Naive B cell (primary cell): ENCODE results near the gene HLA-DQB1. TPM values are rescaled to one million over a fixed set of nuclear protein-coding genes. Genes with fewer than 3 reads are reported as not detected.
A peak's percentile ranks its signal among the peaks of the same experiment; 100 is the strongest.
"Not testable (repeated sequence)": the region's sequence is repeated elsewhere in the genome, so short reads cannot be mapped to it uniquely, and the experiment has no call there.

ENCODE experiments used
- ATAC-seq, 2 donors: fragments of 150-1000 bp; cut with Tn5 transposase; 2 replicates each; pipeline ENCODE4 v1.10.0; 2021; ENCODE audit warnings: low read depth in 2 of 2, mild to moderate bottlenecking in 2 of 2, moderate library complexity in 2 of 2
- DNase-seq: peaks from one replicate; pipeline ENCODE4 v3.0.0; 2022
- H3K27ac Mint-ChIP-seq, 6 donors: one replicate each; pipeline ENCODE4 v1.8.0; 2020 to 2022; ENCODE audit warnings: mild to moderate bottlenecking in 6 of 6, mixed read lengths in 6 of 6, moderate library complexity in 5 of 6, inconsistent platforms in 2 of 6
- H3K27me3 Mint-ChIP-seq, 3 donors: one replicate each; pipeline ENCODE4 v1.8.0; 2021 to 2022; ENCODE audit warnings: mixed read lengths in 3 of 3, mild to moderate bottlenecking in 1 of 3
- H3K36me3 Mint-ChIP-seq, 2 donors: one replicate each; pipeline ENCODE4 v1.8.0; 2020 to 2022; ENCODE audit warnings: mixed read lengths in 2 of 2, inconsistent platforms in 1 of 2, mild to moderate bottlenecking in 1 of 2
- H3K4me1 Mint-ChIP-seq, 3 donors: one replicate each; pipeline ENCODE4 v1.8.0; 2020 to 2022; ENCODE audit warnings: mixed read lengths in 3 of 3, inconsistent platforms in 1 of 3, mild to moderate bottlenecking in 1 of 3, moderate library complexity in 1 of 3
- H3K4me3 Mint-ChIP-seq, 8 donors: one replicate each; pipeline ENCODE4 v1.8.0; 2020 to 2022; ENCODE audit warnings: mild to moderate bottlenecking in 8 of 8, mixed read lengths in 8 of 8, moderate library complexity in 8 of 8, inconsistent platforms in 2 of 8
- H3K9me3 Mint-ChIP-seq, 7 donors: one replicate each; pipeline ENCODE4 v1.8.0; 2020 to 2022; ENCODE audit warnings: mixed read lengths in 7 of 7, mild to moderate bottlenecking in 5 of 7, inconsistent platforms in 2 of 7, moderate library complexity in 1 of 7
- polyA plus RNA-seq, 6 donors: library from polyadenylated mRNA; unstranded; fragments of 300-500 nt; fragmentation: Illumina TruSeq; gene quantifications; one replicate each; pipeline ENCODE4 v1.2.3, GENCODE V29; 2021; ENCODE audit warnings: low read depth in 6 of 6

The HLA-DQB1 gene
- polyA plus RNA-seq, 6 donors from 2014 or later = 140 to 2,258 (median 1,433) TPM

DNA sequence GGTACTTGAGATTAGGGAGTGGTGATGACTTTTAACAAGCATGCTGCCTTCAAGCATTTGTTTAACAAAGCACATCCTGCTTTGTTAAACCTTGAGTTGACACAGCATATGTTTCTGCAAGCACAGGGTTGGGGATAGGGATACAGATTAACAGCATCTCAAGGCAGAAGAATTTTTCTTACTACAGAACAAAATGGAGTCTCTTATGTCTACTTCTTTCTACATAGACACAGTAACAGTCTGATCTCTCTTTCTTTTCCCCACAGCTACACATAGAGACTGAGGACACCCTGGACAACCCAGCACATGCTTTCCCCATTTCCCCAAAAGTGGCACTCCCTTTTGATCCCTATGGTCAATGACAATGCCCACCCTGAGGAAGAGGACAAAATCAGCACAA is 8.6 kb downstream of the HLA-DQB1 start:
- peak; percentile 1 to 3 for ATAC-seq
- not testable (repeated sequence) for H3K27me3 Mint-ChIP-seq, DNase-seq
- Mint-ChIP-seq H3K27ac (peak overlapping the region in 5 of 6 donors; percentile 92 to 100 (median 97)), H3K36me3 (peaks cover 40 to 67% of the 10 kb centered on the region in 2 donors), H3K9me3 (peaks cover 0 to 16% (median 0%) of the 10 kb centered on the region in 7 donors), H3K4me3 (peak overlapping the region in 5 of 8 donors; percentile 82 to 99 (median 89)), H3K4me1 (peaks cover 69 to 82% (median 71%) of the 10 kb centered on the region in 3 donors)

GRCh38 chr6:32657329-32657728 is 9.1 kb downstream of the HLA-DQB1 start:
- H3K4me3 Mint-ChIP-seq = peak overlapping the region in 5 of 8 donors; percentile 28 to 89 (median 82)
- H3K9me3 Mint-ChIP-seq = peaks cover 0 to 16% (median 1%) of the 10 kb centered on the region in 7 donors
- peak overlapping the region in 4 of 6 donors; percentile 93 to 100 (median 97) for H3K27ac Mint-ChIP-seq
- not testable (repeated sequence) for DNase-seq, ATAC-seq, H3K27me3 Mint-ChIP-seq
- H3K36me3 Mint-ChIP-seq = peaks cover 40 to 62% of the 10 kb centered on the region in 2 donors
- H3K4me1 Mint-ChIP-seq = peaks cover 69 to 82% (median 72%) of the 10 kb centered on the region in 3 donors

GRCh38 chr6:32655203-32655710 is 11.2 kb downstream of the HLA-DQB1 start:
- ATAC-seq (no peak), DNase-seq (no peak)
- Mint-ChIP-seq H3K27me3 (no peaks in the 10 kb centered on the region), H3K4me1 (peaks cover 50 to 71% (median 54%) of the 10 kb centered on the region in 3 donors), H3K9me3 (peaks cover 0 to 20% (median 1%) of the 10 kb centered on the region in 7 donors), H3K4me3 (peak overlapping the region in 2 of 8 donors; percentile 8 to 87), H3K27ac (peak overlapping the region in 4 of 6 donors; percentile 58 to 100 (median 88)), H3K36me3 (peaks cover 24 to 43% of the 10 kb centered on the region in 2 donors)

GRCh38 chr6:32645047-32645703 is 21.3 kb downstream of the HLA-DQB1 start:
- Mint-ChIP-seq H3K36me3 (peaks cover 46 to 70% of the 10 kb centered on the region in 2 donors), H3K27me3 (no peaks in the 10 kb centered on the region), H3K9me3 (peaks cover 0 to 19% (median 4%) of the 10 kb centered on the region in 7 donors), H3K4me1 (peaks cover 58 to 77% (median 59%) of the 10 kb centered on the region in 3 donors), H3K27ac (peak overlapping the region in 5 of 6 donors; percentile 2 to 87 (median 61)), H3K4me3 (peak overlapping the region in 5 of 8 donors; percentile 31 to 72 (median 68))
- no peak for ATAC-seq
- no peak for DNase-seq

DNA sequence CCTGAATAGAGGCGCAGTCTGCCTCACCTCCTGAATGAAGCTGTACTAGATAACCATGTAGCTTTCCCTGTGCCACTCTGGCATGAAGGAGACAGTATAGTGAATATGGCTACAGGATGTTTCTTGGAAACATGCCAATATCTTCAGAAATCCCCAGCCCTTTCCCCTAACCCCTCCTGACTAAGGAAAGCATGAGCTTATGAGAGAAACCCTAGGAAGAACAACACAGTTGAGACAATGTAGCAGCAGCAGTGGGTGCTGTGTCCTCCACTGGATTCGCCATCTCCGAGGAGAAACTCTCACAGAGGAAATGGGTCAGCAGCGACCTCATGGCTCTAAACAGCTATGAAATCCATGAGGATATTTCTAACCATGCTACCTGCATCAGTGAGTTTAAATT is 22.6 kb downstream of the HLA-DQB1 start:
- H3K4me3 Mint-ChIP-seq = peak overlapping the region in 5 of 8 donors; percentile 20 to 99 (median 87)
- ATAC-seq (no peak), DNase-seq (no peak)
- H3K27ac Mint-ChIP-seq = peak overlapping the region in 5 of 6 donors; percentile 57 to 100 (median 80)
- no peaks in the 10 kb centered on the region for H3K27me3 Mint-ChIP-seq
- peaks cover 58 to 79% of the 10 kb centered on the region in 2 donors for H3K36me3 Mint-ChIP-seq
- H3K4me1 Mint-ChIP-seq = peaks cover 69 to 84% (median 70%) of the 10 kb centered on the region in 3 donors
- peaks cover 0 to 16% (median 4%) of the 10 kb centered on the region in 7 donors for H3K9me3 Mint-ChIP-seq

DNA sequence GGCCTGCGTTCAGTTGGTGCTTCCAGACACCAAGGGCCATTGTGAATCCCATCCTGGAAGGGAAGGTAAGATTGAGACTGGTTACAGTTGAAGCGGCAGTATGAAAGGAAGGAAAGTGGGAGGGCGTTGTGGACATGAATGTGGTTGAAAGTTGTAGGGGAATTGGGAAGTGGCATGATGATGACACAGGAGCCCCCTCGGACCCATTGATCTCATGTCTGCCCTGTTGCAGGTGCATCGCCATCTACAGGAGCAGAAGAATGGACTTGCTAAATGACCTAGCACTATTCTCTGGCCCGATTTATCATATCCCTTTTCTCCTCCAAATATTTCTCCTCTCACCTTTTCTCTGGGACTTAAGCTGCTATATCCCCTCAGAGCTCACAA is 23.7 kb downstream of the HLA-DQB1 start:
- Mint-ChIP-seq H3K4me3 (peak overlapping the region; percentile 81 to 100 (median 98)), H3K36me3 (peaks cover 67 to 74% of the 10 kb centered on the region in 2 donors), H3K9me3 (peaks cover 0 to 5% (median 2%) of the 10 kb centered on the region in 7 donors), H3K4me1 (peaks cover 71 to 75% (median 74%) of the 10 kb centered on the region in 3 donors), H3K27me3 (no peaks in the 10 kb centered on the region), H3K27ac (peak overlapping the region; percentile 13 to 100 (median 88))
- DNase-seq = no peak
- ATAC-seq = no peak

GRCh38 chr6:32641785-32642719 is 24.4 kb downstream of the HLA-DQB1 start:
- H3K9me3 Mint-ChIP-seq, H3K27me3 Mint-ChIP-seq, ATAC-seq, DNase-seq: not testable (repeated sequence)
- Mint-ChIP-seq H3K27ac (peak overlapping the region; percentile 71 to 100 (median 92)), H3K4me1 (peaks cover 69 to 75% (median 73%) of the 10 kb centered on the region in 3 donors), H3K4me3 (peak overlapping the region; percentile 84 to 100 (median 98)), H3K36me3 (peaks cover 73 to 74% of the 10 kb centered on the region in 2 donors)

GRCh38 chr6:32641122-32641521 is 25.3 kb downstream of the HLA-DQB1 start:
- no peak for ATAC-seq
- Mint-ChIP-seq H3K4me3 (peak overlapping the region; percentile 87 to 100 (median 99)), H3K36me3 (peaks cover 67 to 70% of the 10 kb centered on the region in 2 donors), H3K4me1 (peaks cover 75 to 79% (median 76%) of the 10 kb centered on the region in 3 donors), H3K9me3 (peaks cover 0 to 4% (median 0%) of the 10 kb centered on the region in 7 donors), H3K27ac (peak overlapping the region; percentile 41 to 100 (median 89)), H3K27me3 (no peaks in the 10 kb centered on the region)
- DNase-seq = no peak

GRCh38 chr6:32639440-32640394 is 26.7 kb downstream of the HLA-DQB1 start:
- DNase-seq (no peak), ATAC-seq (no peak)
- Mint-ChIP-seq H3K27me3 (no peaks in the 10 kb centered on the region), H3K36me3 (peaks cover 57 to 63% of the 10 kb centered on the region in 2 donors), H3K9me3 (peaks cover 0 to 2% (median 0%) of the 10 kb centered on the region in 7 donors), H3K4me1 (peaks cover 79 to 85% (median 79%) of the 10 kb centered on the region in 3 donors), H3K4me3 (peak overlapping the region; percentile 87 to 100 (median 99)), H3K27ac (peak overlapping the region; percentile 84 to 100 (median 100))

DNA sequence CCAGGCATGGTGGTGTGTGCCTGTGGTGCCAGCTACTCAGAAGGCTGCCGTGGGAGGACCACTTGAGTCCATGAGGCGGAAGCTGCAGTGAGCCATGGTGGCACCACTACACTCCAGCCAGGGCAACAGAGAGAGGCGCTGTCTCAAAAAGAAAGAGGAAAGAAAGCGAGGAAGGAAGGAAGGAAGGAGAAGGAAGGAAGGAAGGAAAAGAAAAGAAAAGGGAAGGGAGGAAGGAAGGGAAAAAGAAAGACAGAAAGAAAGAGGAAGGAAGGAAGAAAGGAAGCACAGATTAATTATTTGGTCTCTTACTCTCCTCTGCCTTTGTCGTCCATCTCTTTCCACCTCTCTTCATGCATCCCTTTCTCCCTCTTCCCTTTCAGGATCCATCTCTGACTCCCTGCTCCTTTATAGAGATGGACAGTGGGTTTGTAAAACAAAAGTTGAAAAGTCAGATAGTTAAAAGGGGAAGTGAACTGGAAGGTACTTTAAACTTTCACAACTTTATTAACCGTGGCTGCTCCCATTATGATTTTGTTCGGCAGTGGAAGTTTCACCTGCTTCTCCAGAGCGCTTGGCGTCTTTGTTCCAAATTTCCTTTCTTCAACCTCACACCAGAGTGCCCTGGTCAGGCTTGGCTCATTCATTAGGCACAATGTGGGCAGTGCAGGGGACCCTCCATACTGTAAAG is 27.8 kb downstream of the HLA-DQB1 start:
- peak overlapping the region; percentile 87 to 100 (median 99) for H3K4me3 Mint-ChIP-seq
- no peaks in the 10 kb centered on the region for H3K27me3 Mint-ChIP-seq
- ATAC-seq = peak; percentile 21 to 28
- peak overlapping the region; percentile 100 for H3K27ac Mint-ChIP-seq
- no peak for DNase-seq
- H3K36me3 Mint-ChIP-seq = peaks cover 52 to 60% of the 10 kb centered on the region in 2 donors
- no peaks in the 10 kb centered on the region for H3K9me3 Mint-ChIP-seq
- H3K4me1 Mint-ChIP-seq = peaks cover 80 to 88% (median 84%) of the 10 kb centered on the region in 3 donors

- Mint-ChIP-seq H3K36me3 (peaks cover 49 to 54% of the 10 kb centered on the region in 2 donors), H3K27me3 (no peaks in the 10 kb centered on the region), H3K4me1 (peaks cover 72 to 82% (median 78%) of the 10 kb centered on the region in 3 donors)
These were observed 28.6 kb downstream of the HLA-DQB1 start for GRCh38 chr6:32637883-32638282.

More at GRCh38 chr6:32637883-32638282, 28.6 kb downstream of the HLA-DQB1 start:
- peak overlapping the region; percentile 100 for H3K27ac Mint-ChIP-seq
- peak overlapping the region; percentile 87 to 100 (median 99) for H3K4me3 Mint-ChIP-seq
- DNase-seq = no peak
- ATAC-seq = peak; percentile 9 to 13
- no peaks in the 10 kb centered on the region for H3K9me3 Mint-ChIP-seq
